ENCODE results near the gene CAPZA3. TPM values are rescaled to one million over a fixed set of nuclear protein-coding genes. Genes with fewer than 3 reads are reported as not detected.

The CAPZA3 gene
- total RNA-seq, 1 experiment from 2014 or later = not detected

Other genes with a start within 250 kb of the CAPZA3 start
- gene PLCZ1, start 107 bp upstream of the CAPZA3 start, total RNA-seq (2021) = not detected in 2 replicates

Data from A673 (cell line).